ENCODE data around the gene C1orf94.

The C1orf94 gene

GRCh38 chr1:34266127-34266951 is 89.6 kb downstream of the C1orf94 start:
- TF ChIP-seq, protein P1, sequence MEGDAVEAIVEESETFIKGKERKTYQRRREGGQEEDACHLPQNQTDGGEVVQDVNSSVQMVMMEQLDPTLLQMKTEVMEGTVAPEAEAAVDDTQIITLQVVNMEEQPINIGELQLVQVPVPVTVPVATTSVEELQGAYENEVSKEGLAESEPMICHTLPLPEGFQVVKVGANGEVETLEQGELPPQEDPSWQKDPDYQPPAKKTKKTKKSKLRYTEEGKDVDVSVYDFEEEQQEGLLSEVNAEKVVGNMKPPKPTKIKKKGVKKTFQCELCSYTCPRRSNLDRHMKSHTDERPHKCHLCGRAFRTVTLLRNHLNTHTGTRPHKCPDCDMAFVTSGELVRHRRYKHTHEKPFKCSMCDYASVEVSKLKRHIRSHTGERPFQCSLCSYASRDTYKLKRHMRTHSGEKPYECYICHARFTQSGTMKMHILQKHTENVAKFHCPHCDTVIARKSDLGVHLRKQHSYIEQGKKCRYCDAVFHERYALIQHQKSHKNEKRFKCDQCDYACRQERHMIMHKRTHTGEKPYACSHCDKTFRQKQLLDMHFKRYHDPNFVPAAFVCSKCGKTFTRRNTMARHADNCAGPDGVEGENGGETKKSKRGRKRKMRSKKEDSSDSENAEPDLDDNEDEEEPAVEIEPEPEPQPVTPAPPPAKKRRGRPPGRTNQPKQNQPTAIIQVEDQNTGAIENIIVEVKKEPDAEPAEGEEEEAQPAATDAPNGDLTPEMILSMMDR (IDR thresholded peaks at IDR 0.05; ENCODE audit: low read depth, low read length, missing control alignments) = no peak
- no peak for DNase-seq (ENCODE audit: low read depth)
- H3K4me3 ChIP-seq (ENCODE audit: low read depth, low read length) = no peak overlapping the region

DNA sequence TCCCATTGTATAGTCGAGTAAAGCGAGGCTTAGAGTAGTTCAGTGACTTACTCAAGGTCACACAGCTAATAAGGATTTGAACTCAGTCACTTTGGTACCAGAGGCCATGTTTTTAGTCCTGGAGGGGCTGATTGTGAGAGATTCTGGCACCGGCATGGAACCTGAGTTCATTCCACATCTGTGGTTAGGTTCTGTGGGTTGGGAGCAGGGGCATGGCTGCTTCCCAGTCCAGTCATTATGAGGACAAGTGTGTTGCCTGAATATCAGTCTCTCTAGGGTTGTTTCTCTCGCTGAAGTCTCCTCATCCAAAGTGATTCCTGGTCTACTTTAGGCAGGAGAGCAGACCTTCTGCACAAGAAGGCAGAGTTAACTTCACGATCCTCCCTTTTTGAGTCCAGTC is 90.6 kb downstream of the C1orf94 start:
- no peak for DNase-seq (ENCODE audit: low read depth)
- H3K4me3 ChIP-seq (ENCODE audit: low read depth, low read length) = no peak overlapping the region
- TF ChIP-seq, protein P1 (IDR thresholded peaks at IDR 0.05; ENCODE audit: low read depth, low read length, missing control alignments) = no peak

DNA sequence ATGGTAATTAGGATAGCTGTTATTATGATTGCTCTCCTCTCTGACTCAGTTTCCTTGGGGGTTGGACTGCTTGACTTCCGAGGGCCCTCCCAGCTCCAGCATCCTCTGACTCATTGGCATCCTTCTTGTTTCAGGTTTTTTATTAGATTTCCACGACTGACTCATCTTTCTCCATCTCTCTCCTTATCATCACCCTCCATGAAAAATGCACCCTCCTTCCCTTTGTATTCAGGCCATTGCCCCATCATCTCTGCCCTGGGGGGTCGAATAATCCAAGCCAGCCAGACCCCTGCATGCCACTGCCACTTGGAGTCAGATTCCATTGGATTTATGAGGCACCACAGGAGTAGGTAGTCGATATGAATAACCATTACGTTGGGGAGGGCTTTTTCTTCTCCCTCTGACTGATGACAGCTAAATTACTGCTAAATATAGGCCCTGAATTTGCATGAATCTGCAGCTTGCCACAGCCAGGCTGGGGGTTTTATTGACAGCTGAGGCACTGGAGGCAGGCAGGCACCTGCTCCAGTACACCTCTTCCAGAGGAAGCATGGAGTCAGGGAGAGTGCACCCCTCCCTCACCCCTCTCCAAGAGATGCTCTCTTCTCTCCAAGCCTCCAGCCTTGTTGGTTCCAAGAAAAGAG is 91.7 kb downstream of the C1orf94 start:
- DNase-seq (ENCODE audit: low read depth) = no peak

More for the DNA sequence above, 91.7 kb downstream of the C1orf94 start:
- TF ChIP-seq, protein P1 (IDR thresholded peaks at IDR 0.05; ENCODE audit: low read depth, low read length, missing control alignments) = no peak
- H3K4me3 ChIP-seq (ENCODE audit: low read depth, low read length) = no peak overlapping the region
